GM12878 (cell line): ENCODE results near the gene PPIA. TPM values are rescaled to one million over a fixed set of nuclear protein-coding genes. Genes with fewer than 3 reads are reported as not detected.

ENCODE experiments used
- ATF7 ChIP-seq: fragments of 450-650 bp; IDR thresholded peaks from 2 replicates; pipeline ENCODE4 v1.6.1; 2016; ENCODE audit warnings: low read depth, mild to moderate bottlenecking
- BMI1 ChIP-seq: fragments of 450-650 bp; IDR thresholded peaks from 2 replicates; pipeline ENCODE4 v1.6.1; 2016; ENCODE audit warnings: mild to moderate bottlenecking, moderate library complexity, borderline replicate concordance
- CHD1 ChIP-seq: IDR thresholded peaks from 2 replicates; pipeline ENCODE4 v1.6.1; 2012; ENCODE audit warnings: low read depth, low read length, improper control_type of control experiment
- CHD4 ChIP-seq: fragments of 200-600 bp; sonication (generic); IDR thresholded peaks from 2 replicates; pipeline ENCODE4 v1.6.1; 2016; ENCODE audit warnings: mild to moderate bottlenecking
- CREM ChIP-seq: IDR thresholded peaks from 2 replicates; pipeline ENCODE4 v1.6.1; 2014; ENCODE audit warnings: antibody characterized with exemption, low read depth
- FOXM1 ChIP-seq: IDR thresholded peaks from 2 replicates; pipeline ENCODE4 v1.6.1; 2012; ENCODE audit warnings: low read depth, mild to moderate bottlenecking, inconsistent platforms, low read length, moderate library complexity
- GABPA ChIP-seq: IDR thresholded peaks from 2 replicates; pipeline ENCODE4 v1.6.1; 2014; ENCODE audit warnings: antibody characterized with exemption, low read depth, mild to moderate bottlenecking, inconsistent platforms
- IRF4 ChIP-seq: IDR thresholded peaks from 2 replicates; pipeline ENCODE4 v1.6.1; 2011; ENCODE audit warnings: low read depth, low read length
- KLF5 ChIP-seq: fragments of 450-650 bp; IDR thresholded peaks from 2 replicates; pipeline ENCODE4 v1.6.1; 2014; ENCODE audit warnings: mild to moderate bottlenecking; ENCODE audit not compliant: partially characterized antibody
- MYC ChIP-seq: IDR thresholded peaks from 2 replicates; pipeline ENCODE4 v1.6.1; 2011; ENCODE audit warnings: mild to moderate bottlenecking, low read length, moderate library complexity, inconsistent platforms; ENCODE audit not compliant: insufficient read depth, insufficient replicate concordance, insufficient read length, severe bottlenecking
- PAX8 ChIP-seq: fragments of 450-650 bp; IDR thresholded peaks from 2 replicates; pipeline ENCODE4 v1.6.1; 2017; ENCODE audit warnings: mild to moderate bottlenecking, moderate library complexity
- RFX5 ChIP-seq: IDR thresholded peaks from 2 replicates; pipeline ENCODE4 v1.6.1; 2011; ENCODE audit warnings: low read depth, low read length, improper control_type of control experiment
- SP1 ChIP-seq: IDR thresholded peaks from one replicate; pipeline ENCODE4 v1.6.1; 2011; ENCODE audit warnings: low read depth, low read length
- SPI1 ChIP-seq: IDR thresholded peaks from 2 replicates; pipeline ENCODE4 v1.6.1; 2011; ENCODE audit warnings: low read depth, mild to moderate bottlenecking, low read length, moderate library complexity, borderline replicate concordance; ENCODE audit not compliant: insufficient read depth
- SUPT20H ChIP-seq: IDR thresholded peaks from 2 replicates; pipeline ENCODE4 v1.6.1; 2011; ENCODE audit warnings: low read depth, mild to moderate bottlenecking, low read length, moderate library complexity, borderline replicate concordance; ENCODE audit not compliant: control insufficient read depth
- TAF1 ChIP-seq: IDR thresholded peaks from 2 replicates; pipeline ENCODE4 v1.6.1; 2011; ENCODE audit warnings: mild to moderate bottlenecking, low read depth, low read length, borderline replicate concordance
- TBL1XR1 ChIP-seq: IDR thresholded peaks from 2 replicates; pipeline ENCODE4 v1.6.1; 2012; ENCODE audit warnings: low read depth, low read length, improper control_type of control experiment
- TCF3 ChIP-seq: IDR thresholded peaks from 2 replicates; pipeline ENCODE4 v1.6.1; 2012; ENCODE audit warnings: low read depth, mild to moderate bottlenecking, low read length, borderline replicate concordance; ENCODE audit not compliant: insufficient read depth
- YBX1 ChIP-seq: fragments of 450-650 bp; IDR thresholded peaks from 2 replicates; pipeline ENCODE4 v1.6.1; 2016; ENCODE audit warnings: antibody characterized with exemption
- YY1 ChIP-seq: IDR thresholded peaks from 2 replicates; pipeline ENCODE4 v1.6.1; 2011; ENCODE audit warnings: low read depth, mild to moderate bottlenecking, low read length
- ZBED1 ChIP-seq: IDR thresholded peaks from 2 replicates; pipeline ENCODE4 v1.6.1; 2016; ENCODE audit warnings: borderline replicate concordance
- ZNF384 ChIP-seq: IDR thresholded peaks from 2 replicates; pipeline ENCODE4 v1.6.1; 2012; ENCODE audit warnings: low read depth, mild to moderate bottlenecking, low read length, improper control_type of control experiment, borderline replicate concordance
- ZZZ3 ChIP-seq: IDR thresholded peaks from 2 replicates; pipeline ENCODE4 v1.6.1; 2011; ENCODE audit warnings: low read depth; ENCODE audit not compliant: control insufficient read depth, insufficient read length
- polyA plus RNA-seq, 11 experiments: library from polyadenylated mRNA; depleted of rRNA in 4 of 11; unstranded in 6 of 11; stranded (reverse) in 5 of 11; fragments of >200 nt; fragmentation: Nextera tagmentation in 4 of 11; fragmentation: Illumina TruSeq in 1 of 11; extraction: Ambion mirVana in 4 of 11; extraction: Trizol in 1 of 11; gene quantifications; 1 replicate in 1 of 11; 2 replicates in 10 of 11; pipeline versions ENCODE4 v1.2.1 to v1.2.3, GENCODE V29; 2011 to 2016; ENCODE audit warnings: inconsistent platforms in 2 of 11, missing spikeins in 2 of 11, low read depth in 1 of 11
- total RNA-seq, 4 experiments: library from RNA; depleted of rRNA in 3 of 4; stranded (reverse); fragments of >200 nt in 3 of 4; fragmentation: Illumina TruSeq in 1 of 4; extraction: Trizol in 1 of 4; gene quantifications; 2 replicates each; pipeline versions ENCODE4 v1.2.1 to v1.2.3, GENCODE V29; 2013 to 2021
- TF ChIP-seq, protein P1 (sequence below): fragments of 450-650 bp; IDR thresholded peaks from 2 replicates; pipeline ENCODE4 v1.6.1; 2016; ENCODE audit warnings: mild to moderate bottlenecking
- TF ChIP-seq, protein P2 (sequence below): fragments of 450-650 bp; IDR thresholded peaks from 2 replicates; pipeline ENCODE4 v1.6.1; 2017; ENCODE audit warnings: mild to moderate bottlenecking, low read depth, inconsistent platforms; ENCODE audit not compliant: poor library complexity, severe bottlenecking
- TF ChIP-seq, protein P3 (sequence below): fragments of 450-650 bp; IDR thresholded peaks from 2 replicates; pipeline ENCODE4 v1.6.1; 2017; ENCODE audit warnings: mild to moderate bottlenecking
- TF ChIP-seq, protein P4 (sequence below): IDR thresholded peaks from 2 replicates; pipeline ENCODE4 v1.6.1; 2012; ENCODE audit warnings: low read length, inconsistent platforms

Gene PPIA
- total and polyA plus RNA-seq, 10 of the 15 experiments (the other 5 are each of a cell fraction or from before 2014, with no cell fraction given), result 2,712 to 7,982 (median 5,027) TPM

DNA sequence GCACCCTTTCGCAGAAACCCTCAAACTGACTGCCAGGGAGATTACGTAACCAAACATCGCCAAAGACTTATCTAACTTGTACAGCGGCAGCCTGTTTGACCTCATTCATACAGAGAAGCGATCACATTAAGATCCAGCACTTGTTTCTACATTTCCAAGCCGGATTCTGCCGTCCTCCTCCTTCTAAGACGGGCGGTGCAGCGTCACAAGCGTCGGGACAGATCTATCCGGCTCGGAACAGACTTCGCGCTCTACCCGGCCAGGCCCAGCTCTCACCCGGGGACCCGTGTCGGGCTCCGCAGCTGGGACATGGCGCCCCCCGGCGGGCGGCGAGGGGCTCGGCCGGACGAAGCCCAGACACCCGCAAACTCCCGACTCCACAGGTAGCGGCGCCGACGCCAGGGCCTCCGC, 51.0 kb downstream of the PPIA start (continued):
- no peak for TF ChIP-seq GABPA
- 0 out of 2 replicates have a peak, but pooled peaks have one; percentile 58 for TF ChIP-seq TCF3
- peak; percentile 95 for TF ChIP-seq ATF7
- TF ChIP-seq, protein P1, sequence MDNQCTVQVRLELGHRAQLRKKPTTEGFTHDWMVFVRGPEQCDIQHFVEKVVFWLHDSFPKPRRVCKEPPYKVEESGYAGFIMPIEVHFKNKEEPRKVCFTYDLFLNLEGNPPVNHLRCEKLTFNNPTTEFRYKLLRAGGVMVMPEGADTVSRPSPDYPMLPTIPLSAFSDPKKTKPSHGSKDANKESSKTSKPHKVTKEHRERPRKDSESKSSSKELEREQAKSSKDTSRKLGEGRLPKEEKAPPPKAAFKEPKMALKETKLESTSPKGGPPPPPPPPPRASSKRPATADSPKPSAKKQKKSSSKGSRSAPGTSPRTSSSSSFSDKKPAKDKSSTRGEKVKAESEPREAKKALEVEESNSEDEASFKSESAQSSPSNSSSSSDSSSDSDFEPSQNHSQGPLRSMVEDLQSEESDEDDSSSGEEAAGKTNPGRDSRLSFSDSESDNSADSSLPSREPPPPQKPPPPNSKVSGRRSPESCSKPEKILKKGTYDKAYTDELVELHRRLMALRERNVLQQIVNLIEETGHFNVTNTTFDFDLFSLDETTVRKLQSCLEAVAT, result peak; percentile 67
- peak; percentile 54 for TF ChIP-seq CREM
- peak; percentile 15; the same call in 1 of the 2 replicates for TF ChIP-seq TAF1
- no peak for TF ChIP-seq MYC
- peak; percentile 76 for TF ChIP-seq YY1
- TF ChIP-seq, protein P2, sequence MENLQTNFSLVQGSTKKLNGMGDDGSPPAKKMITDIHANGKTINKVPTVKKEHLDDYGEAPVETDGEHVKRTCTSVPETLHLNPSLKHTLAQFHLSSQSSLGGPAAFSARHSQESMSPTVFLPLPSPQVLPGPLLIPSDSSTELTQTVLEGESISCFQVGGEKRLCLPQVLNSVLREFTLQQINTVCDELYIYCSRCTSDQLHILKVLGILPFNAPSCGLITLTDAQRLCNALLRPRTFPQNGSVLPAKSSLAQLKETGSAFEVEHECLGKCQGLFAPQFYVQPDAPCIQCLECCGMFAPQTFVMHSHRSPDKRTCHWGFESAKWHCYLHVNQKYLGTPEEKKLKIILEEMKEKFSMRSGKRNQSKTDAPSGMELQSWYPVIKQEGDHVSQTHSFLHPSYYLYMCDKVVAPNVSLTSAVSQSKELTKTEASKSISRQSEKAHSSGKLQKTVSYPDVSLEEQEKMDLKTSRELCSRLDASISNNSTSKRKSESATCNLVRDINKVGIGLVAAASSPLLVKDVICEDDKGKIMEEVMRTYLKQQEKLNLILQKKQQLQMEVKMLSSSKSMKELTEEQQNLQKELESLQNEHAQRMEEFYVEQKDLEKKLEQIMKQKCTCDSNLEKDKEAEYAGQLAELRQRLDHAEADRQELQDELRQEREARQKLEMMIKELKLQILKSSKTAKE, result no peak
- no peak for TF ChIP-seq TBL1XR1
- TF ChIP-seq, protein P3, sequence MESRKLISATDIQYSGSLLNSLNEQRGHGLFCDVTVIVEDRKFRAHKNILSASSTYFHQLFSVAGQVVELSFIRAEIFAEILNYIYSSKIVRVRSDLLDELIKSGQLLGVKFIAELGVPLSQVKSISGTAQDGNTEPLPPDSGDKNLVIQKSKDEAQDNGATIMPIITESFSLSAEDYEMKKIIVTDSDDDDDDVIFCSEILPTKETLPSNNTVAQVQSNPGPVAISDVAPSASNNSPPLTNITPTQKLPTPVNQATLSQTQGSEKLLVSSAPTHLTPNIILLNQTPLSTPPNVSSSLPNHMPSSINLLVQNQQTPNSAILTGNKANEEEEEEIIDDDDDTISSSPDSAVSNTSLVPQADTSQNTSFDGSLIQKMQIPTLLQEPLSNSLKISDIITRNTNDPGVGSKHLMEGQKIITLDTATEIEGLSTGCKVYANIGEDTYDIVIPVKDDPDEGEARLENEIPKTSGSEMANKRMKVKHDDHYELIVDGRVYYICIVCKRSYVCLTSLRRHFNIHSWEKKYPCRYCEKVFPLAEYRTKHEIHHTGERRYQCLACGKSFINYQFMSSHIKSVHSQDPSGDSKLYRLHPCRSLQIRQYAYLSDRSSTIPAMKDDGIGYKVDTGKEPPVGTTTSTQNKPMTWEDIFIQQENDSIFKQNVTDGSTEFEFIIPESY, result no peak
- TF ChIP-seq BMI1, result no peak
- no peak for TF ChIP-seq ZBED1
- no peak for TF ChIP-seq ZZZ3
- no peak for TF ChIP-seq KLF5
- no peak for TF ChIP-seq FOXM1
- TF ChIP-seq RFX5, result no peak
- TF ChIP-seq PAX8, result no peak
- no peak for TF ChIP-seq CHD4
- TF ChIP-seq SP1, result no peak
- no peak for TF ChIP-seq ZNF384
- TF ChIP-seq, protein P4, sequence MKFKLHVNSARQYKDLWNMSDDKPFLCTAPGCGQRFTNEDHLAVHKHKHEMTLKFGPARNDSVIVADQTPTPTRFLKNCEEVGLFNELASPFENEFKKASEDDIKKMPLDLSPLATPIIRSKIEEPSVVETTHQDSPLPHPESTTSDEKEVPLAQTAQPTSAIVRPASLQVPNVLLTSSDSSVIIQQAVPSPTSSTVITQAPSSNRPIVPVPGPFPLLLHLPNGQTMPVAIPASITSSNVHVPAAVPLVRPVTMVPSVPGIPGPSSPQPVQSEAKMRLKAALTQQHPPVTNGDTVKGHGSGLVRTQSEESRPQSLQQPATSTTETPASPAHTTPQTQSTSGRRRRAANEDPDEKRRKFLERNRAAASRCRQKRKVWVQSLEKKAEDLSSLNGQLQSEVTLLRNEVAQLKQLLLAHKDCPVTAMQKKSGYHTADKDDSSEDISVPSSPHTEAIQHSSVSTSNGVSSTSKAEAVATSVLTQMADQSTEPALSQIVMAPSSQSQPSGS, result peak; percentile 86; the same call in 1 of the 2 replicates
- no peak for TF ChIP-seq YBX1
- TF ChIP-seq SUPT20H, result no peak
- no peak for TF ChIP-seq IRF4
- no peak for TF ChIP-seq SPI1
- no peak; the same call in 1 of the 2 replicates for TF ChIP-seq CHD1
